ENCODE results near the gene UTS2R. TPM values are rescaled to one million over a fixed set of nuclear protein-coding genes. Genes with fewer than 3 reads are reported as not detected.

The UTS2R gene
- total RNA-seq, 1 donor from 2014 or later: not detected

GRCh38 chr17:82386881-82387704 is 15.5 kb downstream of the UTS2R start:
- Histone ChIP-seq H3K9ac (no peak overlapping the region), H4K20me1 (ENCODE audit: low read depth) (no peaks in the 10 kb centered on the region), H3K9me3 (ENCODE audit: low read depth) (no peaks in the 10 kb centered on the region), H3K36me3 (no peaks in the 10 kb centered on the region), H3K4me1 (peaks cover 16% of the 10 kb centered on the region), H2AFZ (replicated peaks) (no peak overlapping the region), H3K4me2 (no peak overlapping the region), H3K27ac (no peak overlapping the region), H3K4me3 (no peak overlapping the region), H3K27me3 (no peaks in the 10 kb centered on the region), H3K79me2 (ENCODE audit: low read depth) (no peaks in the 10 kb centered on the region), H3F3A (ENCODE audit: low read depth) (peaks cover 10% of the 10 kb centered on the region)
- TF ChIP-seq EZH2phosphoT487 (IDR thresholded peaks at IDR 0.05) (no peak), CTCF (IDR thresholded peaks at IDR 0.05) (no peak), EZH2 (IDR thresholded peaks at IDR 0.05) (no peak)
- H3K27me3 Mint-ChIP-seq (ENCODE audit: insufficient read depth, low read depth): peaks cover 12% of the 10 kb centered on the region
- H3K4me3 Mint-ChIP-seq: no peak overlapping the region
- H3K4me1 Mint-ChIP-seq: peaks cover 15% of the 10 kb centered on the region
- H3K27ac Mint-ChIP-seq: peak overlapping the region; percentile 13
- no peaks in the 10 kb centered on the region for H3K9me3 Mint-ChIP-seq
- peaks cover 3% of the 10 kb centered on the region for H3K36me3 Mint-ChIP-seq
- DNase-seq (ENCODE audit: low spot score): no peak

- H3K27me3 Mint-ChIP-seq (ENCODE audit: insufficient read depth, low read depth): peaks cover 12% of the 10 kb centered on the region
- Histone ChIP-seq H3K4me1 (peaks cover 16% of the 10 kb centered on the region), H3F3A (ENCODE audit: low read depth) (peaks cover 10% of the 10 kb centered on the region), H3K27me3 (no peaks in the 10 kb centered on the region), H3K4me2 (no peak overlapping the region), H2AFZ (replicated peaks) (no peak overlapping the region), H3K9ac (no peak overlapping the region), H3K9me3 (ENCODE audit: low read depth) (no peaks in the 10 kb centered on the region), H4K20me1 (ENCODE audit: low read depth) (no peaks in the 10 kb centered on the region), H3K27ac (no peak overlapping the region), H3K36me3 (no peaks in the 10 kb centered on the region), H3K79me2 (ENCODE audit: low read depth) (no peaks in the 10 kb centered on the region), H3K4me3 (no peak overlapping the region)
- H3K27ac Mint-ChIP-seq: peak overlapping the region; percentile 13
- H3K9me3 Mint-ChIP-seq: no peaks in the 10 kb centered on the region
- no peak overlapping the region for H3K4me3 Mint-ChIP-seq
- H3K4me1 Mint-ChIP-seq: peaks cover 15% of the 10 kb centered on the region
- peaks cover 3% of the 10 kb centered on the region for H3K36me3 Mint-ChIP-seq
- TF ChIP-seq CTCF (IDR thresholded peaks at IDR 0.05) (no peak), EZH2 (IDR thresholded peaks at IDR 0.05) (no peak), EZH2phosphoT487 (IDR thresholded peaks at IDR 0.05) (no peak)
- no peak for DNase-seq (ENCODE audit: low spot score)
Measured at GRCh38 chr17:82387705-82388106, 16.1 kb downstream of the UTS2R start.

GRCh38 chr17:82388223-82388921 is 16.8 kb downstream of the UTS2R start:
- H3K4me2 ChIP-seq: no peak overlapping the region
- no peak overlapping the region for H3K9ac ChIP-seq
- peak; percentile 39 for DNase-seq (ENCODE audit: low spot score)
- TF ChIP-seq EZH2phosphoT487 (IDR thresholded peaks at IDR 0.05) (no peak), CTCF (IDR thresholded peaks at IDR 0.05) (peak; percentile 8)
- Mint-ChIP-seq H3K27ac (no peak overlapping the region), H3K27me3 (ENCODE audit: insufficient read depth, low read depth) (peaks cover 12% of the 10 kb centered on the region), H3K36me3 (peaks cover 4% of the 10 kb centered on the region), H3K9me3 (no peaks in the 10 kb centered on the region), H3K4me1 (peaks cover 15% of the 10 kb centered on the region), H3K4me3 (no peak overlapping the region)
- H3F3A ChIP-seq (ENCODE audit: low read depth): peaks cover 10% of the 10 kb centered on the region
- H3K9me3 ChIP-seq (ENCODE audit: low read depth): no peaks in the 10 kb centered on the region
- no peaks in the 10 kb centered on the region for H3K27me3 ChIP-seq
- no peak overlapping the region for H3K27ac ChIP-seq
- H3K4me1 ChIP-seq: peaks cover 16% of the 10 kb centered on the region
- no peaks in the 10 kb centered on the region for H3K79me2 ChIP-seq (ENCODE audit: low read depth)
- H2AFZ ChIP-seq (replicated peaks): no peak overlapping the region
- no peaks in the 10 kb centered on the region for H4K20me1 ChIP-seq (ENCODE audit: low read depth)
- no peaks in the 10 kb centered on the region for H3K36me3 ChIP-seq
- H3K4me3 ChIP-seq: no peak overlapping the region
